T47D (cell line): Measurements from ENCODE around the gene TCF7L2.

Source experiments
- DNase-seq, 2 experiments: peaks; one replicate each; pipeline versions ENCODE4 v3.0.0 to v3.0.0-alpha.2; 2011 to 2012; ENCODE audit warnings: low read depth in 1 of 2, low spot score in 1 of 2
- JUND ChIP-seq: IDR thresholded peaks from 2 replicates; pipeline ENCODE4 v1.6.1; 2012; ENCODE audit warnings: low read depth
- in situ Hi-C: cut with HindIII; loops from 2 replicates; pipeline ENCODE4 v1.10.0; 2016; ENCODE audit warnings: low sequenced_read_pairs, low pct_unique_long_range_greater_than_20kb

TCF7L2 gene

DNA sequence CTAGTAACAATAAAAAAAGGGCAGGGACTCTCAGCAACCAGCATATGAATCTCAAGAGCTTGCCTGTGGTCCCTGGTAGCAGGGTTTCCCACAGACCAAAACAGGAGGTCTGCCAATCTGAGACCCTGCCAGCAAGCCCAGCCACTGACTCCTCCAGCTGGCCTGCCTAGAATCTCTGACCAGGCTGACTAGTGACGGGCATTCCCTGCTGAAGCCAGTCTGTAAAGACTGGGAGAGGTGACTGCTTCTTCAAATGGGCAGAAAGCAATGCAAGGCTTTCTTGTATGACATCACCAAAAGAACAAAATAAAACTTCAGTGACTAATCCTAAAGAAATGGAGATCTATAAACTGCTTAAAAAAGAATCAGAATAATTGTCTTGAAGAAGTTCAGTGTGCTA, 249.4 kb downstream of the TCF7L2 start:
- no peak for TF ChIP-seq JUND
- in situ Hi-C loops, result no loop called here
- DNase-seq, result no peak

DNA sequence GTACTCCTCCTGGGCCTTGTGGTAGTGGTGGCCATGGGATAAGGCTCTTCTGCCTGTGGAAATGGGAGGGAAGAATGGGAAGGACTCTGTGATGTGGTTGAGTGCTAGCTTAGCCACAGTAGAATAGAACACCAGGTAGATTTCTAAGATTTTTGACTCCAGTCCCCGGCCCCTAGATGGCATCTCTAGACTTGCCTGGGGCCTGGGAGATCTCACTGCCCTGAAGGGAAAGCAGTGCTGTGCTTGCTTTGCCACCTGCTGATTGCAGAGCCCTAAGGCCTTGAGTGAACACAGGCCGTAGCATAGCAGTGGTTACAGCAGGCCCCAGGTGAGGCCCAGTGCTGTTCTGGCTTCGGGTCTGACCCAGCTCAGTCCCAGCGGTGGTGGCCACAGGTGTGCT, 252.0 kb downstream of the TCF7L2 start:
- no peak for DNase-seq
- no peak for TF ChIP-seq JUND
- in situ Hi-C loops, result no loop called here

DNA sequence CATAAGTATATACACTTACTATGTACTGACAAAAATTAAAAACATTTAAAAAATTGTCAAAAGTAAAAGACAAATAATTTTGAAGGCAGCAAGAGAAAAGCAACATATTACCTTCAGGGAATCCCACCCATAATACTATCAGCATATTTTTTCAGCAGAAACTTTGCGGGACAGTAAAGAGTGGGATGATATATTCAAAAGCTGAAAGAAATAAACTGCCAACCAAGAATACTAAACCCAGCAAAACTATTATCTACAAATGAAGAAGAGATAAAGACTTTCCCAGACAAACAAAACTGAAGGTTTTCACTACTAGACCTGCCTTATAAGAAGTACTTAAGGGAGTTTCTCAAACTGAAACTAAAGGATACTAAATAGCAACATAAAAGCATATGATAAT, 257.9 kb downstream of the TCF7L2 start:
- no peak for TF ChIP-seq JUND
- no peak for DNase-seq
- in situ Hi-C loops, result no loop called here

DNA sequence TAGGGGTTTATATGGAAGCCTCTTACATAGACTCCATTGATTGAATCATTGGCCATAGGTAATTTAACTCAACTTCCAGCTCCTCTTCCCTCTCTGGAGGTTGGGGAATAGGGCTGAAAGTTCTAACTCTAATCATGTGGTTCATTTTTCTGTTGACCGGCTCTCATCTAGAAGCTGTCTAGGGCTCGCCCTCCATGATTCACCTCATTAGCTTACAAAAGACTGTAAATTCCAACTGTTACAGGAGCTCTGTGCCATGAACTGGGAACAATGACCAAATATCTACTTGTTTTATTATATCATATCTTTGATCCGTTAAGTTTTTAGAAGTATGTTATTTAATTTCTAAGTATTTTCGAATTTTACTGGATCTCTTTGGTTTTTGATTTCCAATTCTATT, 263.0 kb downstream of the TCF7L2 start:
- in situ Hi-C loops, result no loop called here
- DNase-seq, result no peak

DNA sequence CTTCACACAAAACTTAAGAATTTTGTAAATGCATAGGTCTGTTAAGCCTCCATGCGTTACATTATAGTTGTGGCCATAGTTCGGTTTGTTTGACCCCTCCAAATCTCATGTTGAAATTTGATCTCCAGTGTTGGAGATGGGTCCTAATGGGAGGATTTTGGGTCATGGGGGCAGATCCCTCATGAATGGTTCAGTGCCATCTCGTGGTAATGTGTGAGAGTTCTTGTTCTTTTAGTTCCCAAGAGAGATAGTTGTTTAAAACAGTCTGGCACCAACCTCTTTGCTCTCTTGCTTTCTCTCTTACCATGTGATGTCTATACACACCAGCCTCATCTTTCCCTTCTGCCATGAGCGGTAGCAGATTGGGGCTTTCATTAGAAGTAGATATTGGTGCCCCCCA, 264.3 kb downstream of the TCF7L2 start:
- TF ChIP-seq JUND, result no peak
- DNase-seq, result peak in 1 of 2 experiments; percentile 25
- in situ Hi-C loops, result no loop called here

More for the DNA sequence above, 263.0 kb downstream of the TCF7L2 start:
- no peak for TF ChIP-seq JUND

DNA sequence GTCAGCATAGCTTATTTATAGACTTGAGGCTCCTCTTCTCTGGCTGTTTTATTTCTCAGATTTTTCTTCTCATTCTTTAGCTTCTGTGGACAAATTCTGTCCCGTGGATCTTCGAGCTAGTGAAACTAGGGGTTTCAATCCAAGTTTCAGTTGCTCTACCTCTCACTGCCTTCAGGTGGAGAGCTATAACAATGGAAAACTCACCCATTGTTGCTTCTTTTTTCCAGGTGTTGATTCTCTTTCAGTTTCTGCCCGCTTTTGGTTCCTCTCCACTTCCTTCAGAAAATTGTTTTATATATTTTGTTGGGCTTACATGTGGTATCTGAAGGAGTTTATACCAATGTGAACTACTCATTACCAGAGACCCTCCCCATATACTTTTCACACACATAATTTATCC, 266.1 kb downstream of the TCF7L2 start:
- in situ Hi-C loops, result no loop called here
- TF ChIP-seq JUND, result no peak
- peak in 1 of 2 experiments; percentile 47 for DNase-seq
